Measurements from ENCODE around the gene ZFAND2A.
"Not testable (repeated sequence)": the region's sequence is repeated elsewhere in the genome, so short reads cannot be mapped to it uniquely, and the experiment has no call there.

ZFAND2A gene

GRCh38 chr7:1159891-1160669 lies at the start of gene ZFAND2A:
Gene ZFAND2A, minus strand, starts transcription at chr7:1160196. Its CDS starts 1,984 bp downstream, at chr7:1158212.
- peak; percentile 92 for DNase-seq

- no peak for DNase-seq
Observed at GRCh38 chr7:1209097-1209496, 49.1 kb upstream of the ZFAND2A start.

- DNase-seq = not testable (repeated sequence)
Observed at GRCh38 chr7:1205742-1206141, 45.7 kb upstream of the ZFAND2A start.

- DNase-seq = no peak
Observed at GRCh38 chr7:1204460-1205140, 44.6 kb upstream of the ZFAND2A start.

GRCh38 chr7:1202914-1203313 lies 42.9 kb upstream of the ZFAND2A start:
- DNase-seq = not testable (repeated sequence)

- DNase-seq = no peak
Observed at GRCh38 chr7:1201916-1202315, 41.9 kb upstream of the ZFAND2A start.

- DNase-seq = peak; percentile 25
Observed at GRCh38 chr7:1200045-1200444, 40.0 kb upstream of the ZFAND2A start.

- DNase-seq = no peak
Observed at GRCh38 chr7:1197997-1198625, 38.1 kb upstream of the ZFAND2A start.

GRCh38 chr7:1196950-1197349 lies 37.0 kb upstream of the ZFAND2A start:
- no peak for DNase-seq

- not testable (repeated sequence) for DNase-seq
Observed at GRCh38 chr7:1196441-1196840, 36.4 kb upstream of the ZFAND2A start.

- peak; percentile 24 for DNase-seq
Observed at GRCh38 chr7:1193593-1194424, 33.8 kb upstream of the ZFAND2A start.

- no peak for DNase-seq
Observed at GRCh38 chr7:1192171-1192676, 32.2 kb upstream of the ZFAND2A start.

- DNase-seq = no peak
Observed at GRCh38 chr7:1189986-1190772, 30.2 kb upstream of the ZFAND2A start.

GRCh38 chr7:1188720-1189294 lies 28.8 kb upstream of the ZFAND2A start:
- no peak for DNase-seq

- no peak for DNase-seq
Observed at GRCh38 chr7:1187127-1187526, 27.1 kb upstream of the ZFAND2A start.

- no peak for DNase-seq
Observed at GRCh38 chr7:1181640-1182039, 21.6 kb upstream of the ZFAND2A start.

GRCh38 chr7:1181031-1181430 lies 21.0 kb upstream of the ZFAND2A start:
- DNase-seq = no peak

- no peak for DNase-seq
Observed at GRCh38 chr7:1176891-1177373, 16.9 kb upstream of the ZFAND2A start.

GRCh38 chr7:1175967-1176851 lies 16.2 kb upstream of the ZFAND2A start:
- DNase-seq = peak; percentile 63

- no peak for DNase-seq
Observed at GRCh38 chr7:1175597-1175966, 15.6 kb upstream of the ZFAND2A start.

Measured in DMS79 (cell line).